VCaP (cell line): ENCODE measurements around the gene RSRC1.
"Not testable (repeated sequence)": the region's sequence is repeated elsewhere in the genome, so short reads cannot be mapped to it uniquely, and the experiment has no call there.

Source experiments
- H3K27ac ChIP-seq: fragments of 450-650 bp; 2 replicates; pipeline ENCODE4 v1.5.1; 2017
- TF ChIP-seq, protein P1 (sequence below): fragments of 450-650 bp; conservative IDR thresholded peaks from 2 replicates; pipeline ENCODE4 v1.5.1; 2017; ENCODE audit warnings: mild to moderate bottlenecking, moderate library complexity

RSRC1 gene

DNA sequence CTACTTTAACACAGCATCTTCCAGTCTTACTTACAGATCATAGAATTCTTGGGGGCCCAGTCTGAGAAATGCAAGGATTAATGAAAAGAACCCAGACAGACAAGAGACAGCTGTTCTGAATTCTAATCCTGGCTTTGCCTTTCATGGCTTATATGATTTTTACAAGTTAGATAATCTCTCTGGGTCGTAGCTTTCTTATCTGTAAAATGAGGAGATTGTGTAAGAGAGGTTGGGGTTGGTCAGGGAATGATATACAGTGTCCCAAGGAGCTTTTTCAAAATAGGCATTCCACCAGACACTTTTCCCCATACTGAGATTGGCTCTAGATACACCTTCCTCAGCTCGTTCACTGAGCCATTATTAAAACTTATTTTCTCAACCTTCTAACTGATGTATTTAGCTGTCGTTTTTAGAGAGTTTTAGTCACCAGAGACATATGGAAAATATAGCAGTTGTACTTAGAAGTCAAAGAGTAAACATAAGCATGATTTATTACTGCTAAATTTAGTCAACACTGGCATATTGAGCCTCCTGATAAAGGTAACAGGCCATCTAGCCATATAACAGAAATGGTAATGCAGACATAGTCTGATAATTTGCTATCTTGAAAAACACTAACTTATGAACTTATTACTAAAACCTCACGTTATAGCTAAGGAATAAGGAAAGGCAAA is 298.1 kb downstream of the RSRC1 start:
- TF ChIP-seq, protein P1, sequence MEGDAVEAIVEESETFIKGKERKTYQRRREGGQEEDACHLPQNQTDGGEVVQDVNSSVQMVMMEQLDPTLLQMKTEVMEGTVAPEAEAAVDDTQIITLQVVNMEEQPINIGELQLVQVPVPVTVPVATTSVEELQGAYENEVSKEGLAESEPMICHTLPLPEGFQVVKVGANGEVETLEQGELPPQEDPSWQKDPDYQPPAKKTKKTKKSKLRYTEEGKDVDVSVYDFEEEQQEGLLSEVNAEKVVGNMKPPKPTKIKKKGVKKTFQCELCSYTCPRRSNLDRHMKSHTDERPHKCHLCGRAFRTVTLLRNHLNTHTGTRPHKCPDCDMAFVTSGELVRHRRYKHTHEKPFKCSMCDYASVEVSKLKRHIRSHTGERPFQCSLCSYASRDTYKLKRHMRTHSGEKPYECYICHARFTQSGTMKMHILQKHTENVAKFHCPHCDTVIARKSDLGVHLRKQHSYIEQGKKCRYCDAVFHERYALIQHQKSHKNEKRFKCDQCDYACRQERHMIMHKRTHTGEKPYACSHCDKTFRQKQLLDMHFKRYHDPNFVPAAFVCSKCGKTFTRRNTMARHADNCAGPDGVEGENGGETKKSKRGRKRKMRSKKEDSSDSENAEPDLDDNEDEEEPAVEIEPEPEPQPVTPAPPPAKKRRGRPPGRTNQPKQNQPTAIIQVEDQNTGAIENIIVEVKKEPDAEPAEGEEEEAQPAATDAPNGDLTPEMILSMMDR = no peak
- H3K27ac ChIP-seq = no peak overlapping the region

DNA sequence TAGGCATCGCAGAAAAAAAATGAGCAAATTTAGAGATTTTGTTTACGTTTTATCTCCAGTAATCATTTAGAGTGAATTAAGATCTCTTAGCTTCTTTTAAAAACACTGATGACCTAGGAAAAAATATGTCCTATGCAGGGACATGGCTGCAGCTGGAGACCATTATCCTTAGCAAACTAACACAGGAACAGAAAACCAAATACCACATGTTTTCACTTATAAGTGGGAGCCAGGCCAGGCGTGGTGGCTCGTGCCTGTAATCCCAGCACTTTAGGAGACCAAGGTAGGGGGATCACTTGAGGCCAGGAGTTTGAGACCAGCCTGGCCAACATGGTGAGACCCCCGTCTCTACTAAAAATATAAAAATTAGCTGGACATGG is 298.6 kb downstream of the RSRC1 start:
- H3K27ac ChIP-seq = not testable (repeated sequence)

DNA sequence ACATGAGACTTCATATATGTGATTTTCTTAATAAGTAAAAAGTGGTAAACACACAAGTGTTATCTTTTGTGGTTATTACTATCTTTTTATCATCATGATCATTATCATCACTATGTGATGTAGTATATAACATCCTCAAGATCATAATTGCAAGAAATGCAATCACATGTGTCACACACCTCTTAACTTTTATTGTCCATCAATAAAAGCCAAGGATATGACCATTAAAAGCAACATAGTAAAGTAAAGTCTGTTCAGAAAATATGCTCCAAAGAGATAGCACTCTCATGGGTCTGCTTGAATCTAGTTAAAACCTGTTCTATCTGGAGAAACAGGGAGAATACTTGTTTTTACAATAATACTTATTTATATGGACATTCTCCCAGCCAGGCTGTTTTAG is 308.1 kb downstream of the RSRC1 start:
- no peak overlapping the region for H3K27ac ChIP-seq
- TF ChIP-seq, protein P1 = no peak

DNA sequence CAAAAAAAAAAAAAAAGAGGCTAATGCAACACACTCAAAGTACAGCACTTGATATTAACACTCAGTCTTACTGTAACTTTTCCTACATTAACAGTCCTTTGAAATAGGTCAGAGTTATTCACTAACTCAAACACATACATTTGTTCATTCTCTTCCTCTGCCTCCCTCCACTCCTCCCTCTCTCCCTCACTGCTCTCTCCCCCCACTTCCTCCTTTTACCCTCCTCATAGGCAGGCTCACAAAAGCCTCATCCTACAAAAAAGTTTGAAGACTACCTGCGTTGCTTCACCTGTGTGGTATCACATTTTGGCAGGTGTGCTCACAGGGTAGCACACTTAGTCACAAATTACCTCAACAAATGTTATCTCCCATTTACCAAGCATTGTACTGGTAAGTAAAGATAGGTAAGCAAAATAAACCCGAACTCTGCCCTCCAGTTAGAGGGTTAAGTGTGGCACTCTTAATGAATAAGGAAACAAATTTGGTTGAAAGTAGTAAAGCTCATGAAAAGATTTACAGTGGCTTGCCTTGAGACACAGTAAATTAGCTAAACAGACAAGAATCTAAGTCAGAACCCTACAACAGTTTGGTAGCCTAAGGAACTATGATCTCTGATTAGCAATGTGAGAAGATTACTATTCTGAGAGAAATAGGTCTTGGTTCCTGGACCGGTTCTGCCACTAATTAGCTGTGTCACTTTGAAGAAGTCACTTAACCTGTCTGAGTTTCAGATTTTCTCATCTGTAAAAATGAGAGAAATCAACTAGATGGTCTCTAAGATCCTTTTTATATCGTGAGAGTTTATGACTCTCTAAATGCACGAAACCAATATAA is 310.1 kb downstream of the RSRC1 start:
- no peak overlapping the region for H3K27ac ChIP-seq
- TF ChIP-seq, protein P1 = no peak

DNA sequence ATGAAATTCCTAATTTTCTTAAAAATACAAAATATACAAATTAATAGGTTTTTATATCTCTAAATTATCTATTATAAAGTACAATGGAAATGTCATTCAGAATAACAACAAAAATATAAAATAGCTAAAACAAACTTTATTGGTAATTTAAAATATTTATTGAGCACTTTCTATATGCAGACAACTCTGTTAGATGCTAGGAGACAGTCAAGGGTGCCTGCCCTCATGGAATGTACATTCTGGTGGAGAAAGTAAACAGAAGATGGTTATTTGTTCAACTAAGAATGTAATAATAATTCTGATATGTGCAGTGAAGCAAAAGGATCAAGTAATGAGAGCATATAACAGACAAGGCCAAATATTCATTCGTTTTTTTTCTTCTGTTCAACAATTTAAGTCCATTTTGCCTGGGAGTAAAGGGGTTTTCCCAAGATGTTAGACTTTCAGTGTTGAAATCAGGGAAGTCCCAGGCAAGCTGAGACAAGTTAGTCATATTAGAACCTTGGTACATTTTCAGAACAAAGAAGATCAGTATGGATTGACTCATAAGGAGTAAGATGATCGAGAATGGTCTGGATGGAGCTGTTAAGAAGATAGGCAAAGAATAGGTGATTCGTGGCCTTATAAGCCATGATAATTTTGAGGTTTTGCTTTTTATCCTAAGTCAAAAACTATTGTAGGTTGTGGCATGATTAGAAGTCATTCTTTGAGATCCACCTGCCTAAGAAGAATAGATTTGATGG is 310.9 kb downstream of the RSRC1 start:
- TF ChIP-seq, protein P1 = no peak
- H3K27ac ChIP-seq = no peak overlapping the region

DNA sequence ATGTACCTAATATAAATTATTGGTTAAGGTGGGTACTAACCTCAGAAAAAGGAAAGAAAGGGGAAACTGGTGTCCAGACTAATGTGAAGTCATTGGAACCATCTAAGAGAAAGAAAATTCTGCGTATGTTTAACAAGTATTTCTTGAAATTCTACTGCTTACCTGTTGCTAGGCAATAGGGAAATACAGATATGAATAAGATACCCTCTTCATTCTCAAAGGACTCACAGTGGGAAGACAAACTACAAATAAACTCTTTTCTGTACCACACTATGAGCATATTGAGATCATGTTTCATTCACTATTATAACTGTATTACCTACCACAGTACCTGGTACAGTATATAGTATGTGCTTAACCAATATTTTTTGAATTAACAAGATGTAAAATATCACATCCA is 320.6 kb downstream of the RSRC1 start:
- TF ChIP-seq, protein P1 = no peak
- no peak overlapping the region for H3K27ac ChIP-seq

DNA sequence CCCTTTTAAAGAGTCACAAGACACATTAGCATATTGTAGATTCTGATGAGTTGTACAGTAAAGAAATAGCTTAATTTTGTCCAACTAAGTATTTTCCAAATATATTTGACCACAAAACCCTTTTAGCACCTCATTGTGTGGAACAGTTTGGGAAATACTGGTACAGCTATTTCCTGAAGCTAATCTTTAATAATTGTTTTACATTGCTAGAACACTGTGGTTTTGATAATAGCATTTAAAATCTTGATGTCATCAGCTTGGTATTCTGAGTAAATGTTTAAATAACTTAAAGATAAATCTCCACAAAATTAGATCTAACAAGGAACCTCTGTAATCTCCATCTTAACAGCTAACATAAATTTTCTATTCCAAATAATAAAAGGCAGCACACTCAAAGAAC is 321.1 kb downstream of the RSRC1 start:
- TF ChIP-seq, protein P1 = no peak
- H3K27ac ChIP-seq = no peak overlapping the region
